H4 (cell line): ENCODE measurements around the gene PLXNA1. TPM values are rescaled to one million over a fixed set of nuclear protein-coding genes. Genes with fewer than 3 reads are reported as not detected.
A peak's percentile ranks its signal among the peaks of the same experiment; 100 is the strongest.

Experiments used
- DNase-seq: peaks from one replicate; pipeline ENCODE4 v3.0.0-alpha.2; 2015; ENCODE audit warnings: low spot score
- total RNA-seq: library from RNA; depleted of rRNA; stranded (reverse); fragments of >200 nt; shearing (Covaris generic); gene quantifications from 2 replicates; pipeline ENCODE4 v1.2.3, GENCODE V29; 2014

Gene PLXNA1
- total RNA-seq, 1 experiment from 2014 or later: 15.9 TPM

DNA sequence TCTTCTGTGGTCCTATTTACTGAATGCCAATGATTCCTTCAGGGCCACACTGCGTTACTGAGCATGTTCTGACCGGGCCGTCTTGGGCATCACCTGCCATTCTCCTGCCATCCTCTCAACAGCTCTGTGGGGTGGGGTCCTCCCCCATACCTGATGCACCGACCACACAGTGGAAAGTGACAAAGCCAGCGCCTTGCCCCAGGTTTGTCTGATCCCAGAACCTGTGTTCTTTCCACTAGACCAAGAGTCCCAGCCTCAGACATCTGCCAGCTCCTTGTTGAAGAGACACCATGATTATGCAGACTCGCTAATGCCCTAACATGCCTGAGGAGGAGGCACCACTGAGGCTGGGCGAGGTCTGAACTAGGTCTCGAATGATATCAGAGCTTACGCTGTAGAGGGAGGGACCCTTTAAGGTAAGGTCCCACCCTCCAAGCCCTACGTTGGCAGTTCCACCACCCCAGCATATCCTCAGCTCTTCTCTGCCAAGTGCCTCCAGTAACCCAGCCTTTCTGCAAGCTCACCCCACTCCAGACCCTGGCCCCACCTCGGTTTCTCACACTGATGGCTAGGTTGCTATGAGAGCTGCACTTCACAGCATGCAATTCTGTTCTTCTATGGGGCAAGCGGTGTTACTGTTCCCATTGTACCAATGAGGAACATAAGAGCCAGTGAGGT lies 29.8 kb upstream of the PLXNA1 start:
- DNase-seq: no peak

DNA sequence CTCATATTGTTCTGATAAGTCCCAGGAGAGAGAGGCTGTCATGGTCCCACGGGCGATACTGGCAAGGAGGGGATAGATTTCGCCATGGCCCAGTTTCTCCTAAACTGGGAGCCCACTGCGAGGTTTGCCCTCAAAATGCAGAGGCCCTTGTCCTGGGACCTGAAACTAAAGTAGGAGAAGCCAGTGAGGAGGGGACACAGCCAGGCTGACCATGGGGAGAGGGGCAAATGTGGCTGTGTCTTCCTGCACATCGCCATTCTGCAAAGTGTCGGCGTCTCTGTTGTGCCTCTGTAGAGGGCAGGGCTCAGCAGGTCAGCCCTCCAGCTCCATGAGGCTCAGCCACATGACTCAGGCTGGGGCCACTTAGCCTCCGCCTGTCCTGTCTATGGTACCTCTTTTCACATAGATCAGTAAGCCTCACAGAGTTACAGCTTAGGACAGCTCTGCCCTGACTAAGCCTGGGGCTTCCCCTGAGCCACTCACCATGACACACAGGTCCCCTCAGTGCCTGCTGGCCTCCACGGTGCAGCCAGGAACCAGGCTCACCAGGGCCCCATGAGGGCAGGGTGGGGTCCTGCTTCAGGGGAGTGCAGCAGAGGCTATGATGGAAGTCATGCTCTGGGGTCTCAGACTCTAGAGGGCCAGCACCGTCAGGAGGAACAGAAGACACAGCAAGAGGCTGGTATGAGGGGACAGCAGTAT lies 28.6 kb upstream of the PLXNA1 start:
- DNase-seq: no peak

GRCh38 chr3:126955004-126955790 lies 27.7 kb upstream of the PLXNA1 start:
- DNase-seq: no peak

- DNase-seq: no peak
Observed at GRCh38 chr3:126956361-126956760, 26.6 kb upstream of the PLXNA1 start.

GRCh38 chr3:126956866-126957650 lies 25.9 kb upstream of the PLXNA1 start:
- no peak for DNase-seq

- DNase-seq: no peak
Observed at GRCh38 chr3:126957776-126958637, 24.9 kb upstream of the PLXNA1 start.

DNA sequence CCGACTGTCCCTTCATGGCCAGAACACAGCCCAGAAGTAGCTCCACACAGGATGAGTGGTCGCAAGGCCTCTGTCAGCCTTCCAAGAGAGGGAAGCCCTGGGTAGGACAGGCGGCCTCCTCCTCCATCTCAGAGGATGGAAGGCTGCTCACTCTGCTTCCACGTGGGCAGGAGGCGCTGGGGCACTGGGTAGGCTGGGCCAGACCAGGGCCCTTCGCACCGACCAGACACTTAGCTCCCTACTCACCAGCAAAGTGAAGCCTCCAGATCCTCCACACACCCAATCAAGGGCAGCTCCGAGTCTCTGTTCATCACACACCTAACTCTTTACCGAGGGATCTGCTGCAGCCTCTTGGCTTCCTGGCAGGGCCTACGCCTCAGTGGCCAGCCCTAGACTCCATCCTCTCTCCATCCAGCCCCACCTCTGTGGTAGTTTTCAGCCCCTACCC lies 24.3 kb upstream of the PLXNA1 start:
- no peak for DNase-seq

- no peak for DNase-seq
Observed at GRCh38 chr3:126959136-126959920, 23.6 kb upstream of the PLXNA1 start.

DNA sequence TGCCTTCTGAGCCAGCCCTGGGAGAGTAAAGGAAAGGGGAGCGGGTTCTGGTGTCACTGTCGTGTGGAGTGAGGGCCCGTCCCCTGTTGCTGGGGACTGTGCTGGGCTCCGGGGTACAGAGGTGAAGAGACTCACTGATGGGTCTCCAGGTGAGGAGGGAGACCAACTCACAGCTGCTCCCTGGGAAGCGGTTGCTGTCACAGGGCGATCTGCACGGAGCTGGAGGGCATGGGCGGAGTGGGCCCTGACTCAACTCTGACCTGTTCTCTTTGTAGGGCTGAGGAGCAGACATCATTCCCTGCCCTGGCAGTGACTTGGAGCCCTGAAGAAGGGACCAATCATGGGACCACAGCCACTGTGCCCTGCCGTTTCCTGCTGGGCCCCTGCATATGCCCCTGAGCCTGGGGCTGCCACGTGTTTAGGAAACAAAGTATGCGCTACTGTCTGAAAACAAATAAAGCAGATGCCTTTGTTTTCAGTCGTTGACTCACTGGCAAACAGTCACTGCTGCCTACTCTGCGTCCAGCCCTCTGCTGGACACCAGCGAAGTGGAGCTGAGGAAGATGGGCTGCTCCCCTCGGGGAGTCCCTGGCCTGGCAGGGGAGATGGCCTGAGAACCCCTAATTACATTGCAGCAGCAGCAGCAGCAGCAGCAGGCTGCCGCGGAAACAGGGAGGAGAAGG lies 22.9 kb upstream of the PLXNA1 start:
- peak; percentile 50 for DNase-seq

GRCh38 chr3:126960604-126960995 lies 22.3 kb upstream of the PLXNA1 start:
- DNase-seq: no peak

- DNase-seq: no peak
Observed at GRCh38 chr3:126961191-126961790, 21.6 kb upstream of the PLXNA1 start.

DNA sequence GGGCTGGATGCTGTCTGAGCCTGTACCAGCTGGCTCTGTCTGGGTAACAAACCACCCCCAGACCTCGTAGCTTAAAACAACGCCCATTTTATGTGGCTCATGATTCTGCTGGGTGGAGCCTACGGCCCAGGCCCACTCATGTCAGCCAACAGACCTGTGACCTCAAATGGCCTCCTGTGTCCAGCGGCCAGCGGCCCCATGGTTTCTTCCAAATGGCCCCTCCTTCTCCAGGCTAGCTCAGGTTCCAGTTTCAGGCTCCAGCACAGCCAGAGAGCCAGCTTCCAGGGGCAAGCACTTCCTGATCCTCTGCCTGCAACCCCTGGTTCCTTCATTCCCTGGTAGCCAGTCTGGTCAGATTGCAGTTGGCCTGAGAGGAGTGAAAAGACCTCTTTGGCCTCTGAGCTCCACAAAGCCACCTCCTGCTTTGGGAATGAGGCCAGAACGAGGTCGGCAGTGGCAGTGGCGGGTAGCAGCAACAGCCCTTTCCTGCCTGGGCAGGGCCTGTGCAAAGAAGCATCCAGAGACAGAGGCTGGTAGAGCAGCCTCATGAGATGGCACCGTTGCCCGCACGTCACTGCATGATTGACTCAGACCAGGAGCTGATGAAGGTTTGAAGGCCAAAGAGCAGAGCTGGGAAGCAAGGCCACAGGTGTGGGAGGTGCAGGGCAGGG lies 21.0 kb upstream of the PLXNA1 start:
- no peak for DNase-seq

- DNase-seq: no peak
Observed at GRCh38 chr3:126962756-126963155, 20.2 kb upstream of the PLXNA1 start.

- DNase-seq: no peak
Observed at GRCh38 chr3:126963261-126964190, 19.4 kb upstream of the PLXNA1 start.

GRCh38 chr3:126964261-126964660 lies 18.7 kb upstream of the PLXNA1 start:
- DNase-seq: no peak

DNA sequence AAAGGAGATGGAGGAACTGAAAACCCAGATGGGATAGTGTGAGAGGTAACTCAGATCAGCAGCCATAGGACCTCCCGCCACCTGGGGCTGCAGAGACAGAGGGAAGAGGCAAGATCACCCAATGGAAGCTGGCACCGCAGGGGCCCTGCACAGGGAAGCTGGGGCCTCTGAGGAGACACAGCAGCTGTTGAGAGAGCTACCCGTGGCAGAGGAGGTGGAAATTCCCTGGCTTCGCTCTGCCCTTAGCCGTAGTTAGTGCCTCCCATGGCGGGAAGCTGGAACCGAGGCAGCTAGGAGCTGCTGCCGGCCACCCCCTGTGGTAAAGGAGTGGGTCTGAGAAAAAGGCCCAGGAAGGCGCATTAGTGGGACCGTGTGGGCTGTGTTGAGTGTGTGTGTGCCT lies 18.0 kb upstream of the PLXNA1 start:
- no peak for DNase-seq

DNA sequence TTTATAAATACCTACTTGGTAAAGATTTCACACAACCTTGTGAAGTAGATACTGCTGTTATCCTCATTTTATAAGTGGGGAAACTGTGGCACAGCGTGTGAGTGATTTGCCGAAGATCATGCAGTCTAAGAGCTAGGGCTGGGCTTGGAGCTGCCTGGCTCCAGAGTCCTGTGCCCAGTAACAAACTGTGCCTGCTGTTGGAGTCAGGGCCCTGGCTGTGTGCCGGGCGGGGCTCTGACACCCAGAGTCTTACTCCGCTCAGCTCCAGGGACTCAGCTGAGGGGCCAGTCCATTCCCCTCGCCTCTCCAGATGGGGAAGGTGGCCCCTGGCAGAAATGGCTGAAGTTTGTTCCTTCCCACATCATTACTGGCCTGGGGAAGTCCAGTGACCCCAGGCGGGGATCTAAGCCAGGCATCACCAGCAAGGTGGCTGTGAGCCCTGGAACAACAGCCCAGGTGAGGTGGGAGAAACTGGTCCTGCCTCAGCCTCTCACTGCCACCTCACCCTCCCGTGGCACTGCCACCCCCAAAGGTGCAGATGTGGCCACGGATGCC lies 17.3 kb upstream of the PLXNA1 start:
- DNase-seq: no peak
